GM12892 (cell line): ENCODE results near the gene NCDN.

Experiments used
- POLR2A ChIP-seq: IDR thresholded peaks from 2 replicates; pipeline ENCODE4 v1.6.1; 2011; ENCODE audit warnings: low read depth, low read length, control low read depth
- POLR2AphosphoS5 ChIP-seq: IDR thresholded peaks from 2 replicates; pipeline ENCODE4 v1.6.1; 2011; ENCODE audit warnings: low read depth, low read length, control low read depth

DNA sequence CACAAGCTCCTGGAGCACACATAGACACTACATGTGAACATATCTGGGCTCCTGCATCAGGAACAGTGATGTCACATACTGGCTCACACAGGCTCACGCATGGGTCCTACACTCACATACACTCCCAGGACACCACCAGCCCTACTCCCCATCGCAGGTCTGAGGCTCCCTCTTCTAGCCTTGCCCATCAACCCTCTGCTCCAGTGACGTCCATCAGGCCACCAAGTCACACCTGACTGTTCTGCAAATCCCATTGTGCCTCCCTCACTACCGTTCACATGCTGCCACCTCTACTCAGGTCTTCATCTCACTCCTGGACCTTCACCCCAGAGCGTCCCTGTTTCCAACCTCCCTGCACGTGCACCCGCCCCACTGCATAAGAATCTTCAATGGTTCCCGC lies 33.6 kb downstream of the NCDN start:
- no peak for TF ChIP-seq POLR2AphosphoS5
- no peak for TF ChIP-seq POLR2A
